GM23338 (cell line): ENCODE results near the gene CCDC157. TPM values are rescaled to one million over a fixed set of nuclear protein-coding genes. Genes with fewer than 3 reads are reported as not detected.

Experiments used
- ATAC-seq: fragments of 200-7000 bp; cut with Tn5 transposase; 3 replicates; pipeline ENCODE4 v1.9.1; 2020
- DNase-seq: peaks from one replicate; pipeline ENCODE4 v3.0.0-alpha.2; 2015; ENCODE audit warnings: low spot score
- H2AFZ ChIP-seq: fragments of 200-600 bp; sonication (generic); 2 replicates; pipeline ENCODE4 v1.8.0; 2016; ENCODE audit warnings: antibody characterized with exemption, mild to moderate bottlenecking, moderate library complexity
- H3F3A ChIP-seq: fragments of 200-600 bp; sonication (generic); replicated peaks from 2 replicates; pipeline ENCODE4 v1.8.0; 2017; ENCODE audit warnings: antibody characterized with exemption, mixed run types, low read depth
- H3K27ac ChIP-seq: fragments of 200-600 bp; sonication (generic); 2 replicates; pipeline ENCODE4 v1.6.1; 2016; ENCODE audit warnings: low read depth
- H3K27me3 ChIP-seq: fragments of 200-600 bp; sonication (generic); 2 replicates; pipeline ENCODE4 v1.8.0; 2016; ENCODE audit warnings: mild to moderate bottlenecking, mixed run types, moderate library complexity; ENCODE audit not compliant: insufficient read depth
- H3K36me3 ChIP-seq: fragments of 200-600 bp; sonication (generic); 2 replicates; pipeline ENCODE4 v1.8.0; 2016; ENCODE audit warnings: mild to moderate bottlenecking; ENCODE audit not compliant: insufficient read depth
- H3K4me1 ChIP-seq: fragments of 200-600 bp; sonication (generic); 2 replicates; pipeline ENCODE4 v1.8.0; 2016; ENCODE audit warnings: mild to moderate bottlenecking, moderate library complexity; ENCODE audit not compliant: insufficient read depth
- H3K4me2 ChIP-seq: fragments of 200-600 bp; sonication (generic); 2 replicates; pipeline ENCODE4 v1.7.1; 2017; ENCODE audit warnings: mixed run types
- H3K4me3 ChIP-seq: fragments of 200-600 bp; sonication (generic); 2 replicates; pipeline ENCODE4 v1.6.1; 2016; ENCODE audit warnings: mixed run types
- H3K79me2 ChIP-seq: fragments of 200-600 bp; sonication (generic); replicated peaks from 2 replicates; pipeline ENCODE4 v1.8.0; 2017; ENCODE audit warnings: mild to moderate bottlenecking; ENCODE audit not compliant: insufficient read depth
- H3K9me2 ChIP-seq: fragments of 200-600 bp; sonication (generic); 2 replicates; pipeline ENCODE4 v1.8.0; 2017; ENCODE audit not compliant: insufficient read depth
- H4K20me1 ChIP-seq: fragments of 200-600 bp; sonication (generic); replicated peaks from 2 replicates; pipeline ENCODE4 v1.8.0; 2017; ENCODE audit warnings: mild to moderate bottlenecking; ENCODE audit not compliant: insufficient read depth
- H3K27ac Mint-ChIP-seq: 2 replicates; pipeline ENCODE4 v1.8.0; 2020; ENCODE audit warnings: inconsistent platforms, mild to moderate bottlenecking, moderate library complexity, mixed read lengths
- H3K27me3 Mint-ChIP-seq: 3 replicates; pipeline ENCODE4 v1.8.0; 2022; ENCODE audit warnings: low read depth, mild to moderate bottlenecking, moderate library complexity, mixed read lengths, inconsistent platforms; ENCODE audit not compliant: insufficient read depth, poor library complexity
- H3K36me3 Mint-ChIP-seq: 3 replicates; pipeline ENCODE4 v1.8.0; 2021; ENCODE audit warnings: low read depth, mild to moderate bottlenecking, inconsistent platforms, moderate library complexity, mixed read lengths
- H3K4me1 Mint-ChIP-seq: 3 replicates; pipeline ENCODE4 v1.8.0; 2020; ENCODE audit warnings: mild to moderate bottlenecking, inconsistent platforms, mixed read lengths
- H3K4me3 Mint-ChIP-seq: 3 replicates; pipeline ENCODE4 v1.8.0; 2021; ENCODE audit warnings: moderate library complexity, mild to moderate bottlenecking, inconsistent platforms, mixed read lengths
- H3K9me3 Mint-ChIP-seq: 3 replicates; pipeline ENCODE4 v1.8.0; 2020; ENCODE audit warnings: moderate library complexity, mild to moderate bottlenecking, inconsistent platforms, mixed read lengths
- CREB1 ChIP-seq: fragments of 250-450 bp; sonication (Bioruptor Pico); IDR thresholded peaks from 2 replicates; pipeline ENCODE4 v1.5.0; 2020; ENCODE audit warnings: low read depth, mild to moderate bottlenecking, moderate library complexity
- CTCF ChIP-seq, 2 experiments: fragments of 200-600 bp in 1 of 2; sonication (generic) in 1 of 2; conservative IDR thresholded peaks; 2 replicates each; pipeline versions ENCODE4 v1.5.1 to v1.6.1; 2016 to 2017; ENCODE audit warnings: antibody characterized with exemption in 2 of 2, low read depth in 2 of 2, mild to moderate bottlenecking in 2 of 2, moderate library complexity in 1 of 2
- EZH2 ChIP-seq: fragments of 200-600 bp; sonication (generic); IDR thresholded peaks from one replicate; pipeline ENCODE4 v1.8.0; 2017; ENCODE audit warnings: antibody characterized with exemption, mild to moderate bottlenecking, low read depth; ENCODE audit not compliant: unreplicated experiment
- EZH2phosphoT487 ChIP-seq: fragments of 200-600 bp; sonication (generic); IDR thresholded peaks from one replicate; pipeline ENCODE4 v1.8.1; 2018; ENCODE audit warnings: antibody characterized with exemption; ENCODE audit not compliant: unreplicated experiment
- JUNB ChIP-seq: IDR thresholded peaks from one replicate; pipeline ENCODE4 v1.6.1; 2016; ENCODE audit warnings: antibody characterized with exemption; ENCODE audit not compliant: unreplicated experiment
- NANOG ChIP-seq: IDR thresholded peaks from 2 replicates; pipeline ENCODE4 v1.6.1; 2016; ENCODE audit warnings: antibody characterized with exemption, borderline replicate concordance
- POLR2AphosphoS5 ChIP-seq: IDR thresholded peaks from 2 replicates; pipeline ENCODE4 v1.6.1; 2016; ENCODE audit warnings: antibody characterized with exemption, low read depth
- STAT1 ChIP-seq: IDR thresholded peaks from one replicate; pipeline ENCODE4 v1.6.1; 2016; ENCODE audit warnings: antibody characterized with exemption; ENCODE audit not compliant: unreplicated experiment
- ZNF114 ChIP-seq: fragments of 250-450 bp; sonication (Bioruptor Pico); IDR thresholded peaks from 2 replicates; pipeline ENCODE4 v1.5.0; 2020; ENCODE audit warnings: mild to moderate bottlenecking, moderate library complexity
- ZNF331 ChIP-seq: fragments of 250-450 bp; sonication (Bioruptor Pico); IDR thresholded peaks from 2 replicates; pipeline ENCODE4 v1.5.0; 2020; ENCODE audit warnings: low read depth, mild to moderate bottlenecking, moderate library complexity
- polyA plus RNA-seq: library from polyadenylated mRNA; unstranded; fragments of >200 nt; fragmentation: Nextera tagmentation; extraction: Ambion mirVana; gene quantifications from 2 replicates; pipeline ENCODE4 v1.2.1, GENCODE V29; 2016
- total RNA-seq: library from RNA; depleted of rRNA; stranded (reverse); fragments of >200 nt; shearing (Covaris generic); gene quantifications from 2 replicates; pipeline ENCODE4 v1.2.3, GENCODE V29; 2014
- TF ChIP-seq, protein P1 (sequence below): fragments of 250-450 bp; sonication (Bioruptor Pico); IDR thresholded peaks from 2 replicates; pipeline ENCODE4 v1.5.0; 2020; ENCODE audit warnings: mild to moderate bottlenecking, moderate library complexity
- TF ChIP-seq, protein P2 (sequence below): IDR thresholded peaks from 2 replicates; pipeline ENCODE4 v1.6.1; 2016; ENCODE audit warnings: antibody characterized with exemption
- TF ChIP-seq, protein P3 (sequence below): IDR thresholded peaks from one replicate; pipeline ENCODE4 v1.6.1; 2018; ENCODE audit warnings: antibody characterized with exemption; ENCODE audit not compliant: unreplicated experiment

Gene CCDC157
- total and polyA plus RNA-seq, 2 experiments from 2014 or later: 3.8 to 7.9 TPM

DNA sequence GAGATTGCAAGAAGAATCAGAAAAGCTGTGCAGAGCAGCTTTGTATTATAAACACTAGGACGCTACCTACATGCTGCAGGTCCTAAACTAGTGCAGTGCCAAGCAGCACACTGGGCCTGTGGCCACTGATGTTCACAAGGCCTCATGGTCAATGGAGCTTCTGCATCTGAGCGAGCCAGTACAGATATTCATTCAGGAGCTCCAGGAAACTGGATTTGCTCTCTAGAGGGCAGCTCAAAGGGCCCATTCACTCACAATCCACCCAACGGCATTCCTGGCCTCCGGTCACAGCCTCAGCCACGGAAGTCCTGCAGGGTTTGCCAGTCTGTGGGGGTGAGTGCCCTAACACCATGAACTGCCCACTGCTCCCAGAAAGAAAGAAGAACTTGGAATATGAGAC lies 24.3 kb upstream of the CCDC157 start:
- Mint-ChIP-seq H3K36me3 (peaks cover 67% of the 10 kb centered on the region), H3K27me3 (peaks cover under 1% of the 10 kb centered on the region), H3K4me1 (peaks cover 5% of the 10 kb centered on the region; the same call in 2 of the 3 replicates), H3K4me3 (no peak overlapping the region), H3K9me3 (no peaks in the 10 kb centered on the region), H3K27ac (no peak overlapping the region)
- peaks cover 29% of the 10 kb centered on the region for H3K36me3 ChIP-seq
- no peak for ATAC-seq
- H4K20me1 ChIP-seq: peaks cover 13% of the 10 kb centered on the region; the same call in 1 of the 2 replicates
- H3K4me2 ChIP-seq: no peak overlapping the region
- no peak for TF ChIP-seq ZNF114
- no peak for TF ChIP-seq CTCF (conservative IDR thresholded peaks at IDR 0.05; ENCODE audit: low read depth in 2 of 2)
- TF ChIP-seq POLR2AphosphoS5: no peak
- no peak for TF ChIP-seq CREB1 (CRISPR knock-in tag)
- TF ChIP-seq, protein P1, sequence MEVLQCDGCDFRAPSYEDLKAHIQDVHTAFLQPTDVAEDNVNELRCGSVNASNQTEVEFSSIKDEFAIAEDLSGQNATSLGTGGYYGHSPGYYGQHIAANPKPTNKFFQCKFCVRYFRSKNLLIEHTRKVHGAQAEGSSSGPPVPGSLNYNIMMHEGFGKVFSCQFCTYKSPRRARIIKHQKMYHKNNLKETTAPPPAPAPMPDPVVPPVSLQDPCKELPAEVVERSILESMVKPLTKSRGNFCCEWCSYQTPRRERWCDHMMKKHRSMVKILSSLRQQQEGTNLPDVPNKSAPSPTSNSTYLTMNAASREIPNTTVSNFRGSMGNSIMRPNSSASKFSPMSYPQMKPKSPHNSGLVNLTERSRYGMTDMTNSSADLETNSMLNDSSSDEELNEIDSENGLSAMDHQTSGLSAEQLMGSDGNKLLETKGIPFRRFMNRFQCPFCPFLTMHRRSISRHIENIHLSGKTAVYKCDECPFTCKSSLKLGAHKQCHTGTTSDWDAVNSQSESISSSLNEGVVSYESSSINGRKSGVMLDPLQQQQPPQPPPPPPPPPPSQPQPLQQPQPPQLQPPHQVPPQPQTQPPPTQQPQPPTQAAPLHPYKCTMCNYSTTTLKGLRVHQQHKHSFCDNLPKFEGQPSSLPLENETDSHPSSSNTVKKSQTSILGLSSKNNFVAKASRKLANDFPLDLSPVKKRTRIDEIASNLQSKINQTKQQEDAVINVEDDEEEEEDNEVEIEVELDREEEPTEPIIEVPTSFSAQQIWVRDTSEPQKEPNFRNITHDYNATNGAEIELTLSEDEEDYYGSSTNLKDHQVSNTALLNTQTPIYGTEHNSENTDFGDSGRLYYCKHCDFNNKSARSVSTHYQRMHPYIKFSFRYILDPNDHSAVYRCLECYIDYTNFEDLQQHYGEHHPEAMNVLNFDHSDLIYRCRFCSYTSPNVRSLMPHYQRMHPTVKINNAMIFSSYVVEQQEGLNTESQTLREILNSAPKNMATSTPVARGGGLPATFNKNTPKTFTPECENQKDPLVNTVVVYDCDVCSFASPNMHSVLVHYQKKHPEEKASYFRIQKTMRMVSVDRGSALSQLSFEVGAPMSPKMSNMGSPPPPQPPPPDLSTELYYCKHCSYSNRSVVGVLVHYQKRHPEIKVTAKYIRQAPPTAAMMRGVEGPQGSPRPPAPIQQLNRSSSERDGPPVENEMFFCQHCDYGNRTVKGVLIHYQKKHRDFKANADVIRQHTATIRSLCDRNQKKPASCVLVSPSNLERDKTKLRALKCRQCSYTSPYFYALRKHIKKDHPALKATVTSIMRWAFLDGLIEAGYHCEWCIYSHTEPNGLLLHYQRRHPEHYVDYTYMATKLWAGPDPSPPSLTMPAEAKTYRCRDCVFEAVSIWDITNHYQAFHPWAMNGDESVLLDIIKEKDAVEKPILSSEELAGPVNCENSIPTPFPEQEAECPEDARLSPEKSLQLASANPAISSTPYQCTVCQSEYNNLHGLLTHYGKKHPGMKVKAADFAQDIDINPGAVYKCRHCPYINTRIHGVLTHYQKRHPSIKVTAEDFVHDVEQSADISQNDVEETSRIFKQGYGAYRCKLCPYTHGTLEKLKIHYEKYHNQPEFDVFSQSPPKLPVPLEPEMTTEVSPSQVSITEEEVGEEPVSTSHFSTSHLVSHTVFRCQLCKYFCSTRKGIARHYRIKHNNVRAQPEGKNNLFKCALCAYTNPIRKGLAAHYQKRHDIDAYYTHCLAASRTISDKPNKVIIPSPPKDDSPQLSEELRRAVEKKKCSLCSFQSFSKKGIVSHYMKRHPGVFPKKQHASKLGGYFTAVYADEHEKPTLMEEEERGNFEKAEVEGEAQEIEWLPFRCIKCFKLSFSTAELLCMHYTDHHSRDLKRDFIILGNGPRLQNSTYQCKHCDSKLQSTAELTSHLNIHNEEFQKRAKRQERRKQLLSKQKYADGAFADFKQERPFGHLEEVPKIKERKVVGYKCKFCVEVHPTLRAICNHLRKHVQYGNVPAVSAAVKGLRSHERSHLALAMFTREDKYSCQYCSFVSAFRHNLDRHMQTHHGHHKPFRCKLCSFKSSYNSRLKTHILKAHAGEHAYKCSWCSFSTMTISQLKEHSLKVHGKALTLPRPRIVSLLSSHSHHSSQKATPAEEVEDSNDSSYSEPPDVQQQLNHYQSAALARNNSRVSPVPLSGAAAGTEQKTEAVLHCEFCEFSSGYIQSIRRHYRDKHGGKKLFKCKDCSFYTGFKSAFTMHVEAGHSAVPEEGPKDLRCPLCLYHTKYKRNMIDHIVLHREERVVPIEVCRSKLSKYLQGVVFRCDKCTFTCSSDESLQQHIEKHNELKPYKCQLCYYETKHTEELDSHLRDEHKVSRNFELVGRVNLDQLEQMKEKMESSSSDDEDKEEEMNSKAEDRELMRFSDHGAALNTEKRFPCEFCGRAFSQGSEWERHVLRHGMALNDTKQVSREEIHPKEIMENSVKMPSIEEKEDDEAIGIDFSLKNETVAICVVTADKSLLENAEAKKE (CRISPR knock-in tag): no peak
- no peak for TF ChIP-seq STAT1
- TF ChIP-seq EZH2phosphoT487: no peak
- TF ChIP-seq NANOG: no peak
- TF ChIP-seq, protein P2, sequence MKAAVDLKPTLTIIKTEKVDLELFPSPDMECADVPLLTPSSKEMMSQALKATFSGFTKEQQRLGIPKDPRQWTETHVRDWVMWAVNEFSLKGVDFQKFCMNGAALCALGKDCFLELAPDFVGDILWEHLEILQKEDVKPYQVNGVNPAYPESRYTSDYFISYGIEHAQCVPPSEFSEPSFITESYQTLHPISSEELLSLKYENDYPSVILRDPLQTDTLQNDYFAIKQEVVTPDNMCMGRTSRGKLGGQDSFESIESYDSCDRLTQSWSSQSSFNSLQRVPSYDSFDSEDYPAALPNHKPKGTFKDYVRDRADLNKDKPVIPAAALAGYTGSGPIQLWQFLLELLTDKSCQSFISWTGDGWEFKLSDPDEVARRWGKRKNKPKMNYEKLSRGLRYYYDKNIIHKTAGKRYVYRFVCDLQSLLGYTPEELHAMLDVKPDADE: no peak
- no peak for TF ChIP-seq EZH2
- TF ChIP-seq JUNB: no peak
- no peak for TF ChIP-seq ZNF331
- TF ChIP-seq, protein P3, sequence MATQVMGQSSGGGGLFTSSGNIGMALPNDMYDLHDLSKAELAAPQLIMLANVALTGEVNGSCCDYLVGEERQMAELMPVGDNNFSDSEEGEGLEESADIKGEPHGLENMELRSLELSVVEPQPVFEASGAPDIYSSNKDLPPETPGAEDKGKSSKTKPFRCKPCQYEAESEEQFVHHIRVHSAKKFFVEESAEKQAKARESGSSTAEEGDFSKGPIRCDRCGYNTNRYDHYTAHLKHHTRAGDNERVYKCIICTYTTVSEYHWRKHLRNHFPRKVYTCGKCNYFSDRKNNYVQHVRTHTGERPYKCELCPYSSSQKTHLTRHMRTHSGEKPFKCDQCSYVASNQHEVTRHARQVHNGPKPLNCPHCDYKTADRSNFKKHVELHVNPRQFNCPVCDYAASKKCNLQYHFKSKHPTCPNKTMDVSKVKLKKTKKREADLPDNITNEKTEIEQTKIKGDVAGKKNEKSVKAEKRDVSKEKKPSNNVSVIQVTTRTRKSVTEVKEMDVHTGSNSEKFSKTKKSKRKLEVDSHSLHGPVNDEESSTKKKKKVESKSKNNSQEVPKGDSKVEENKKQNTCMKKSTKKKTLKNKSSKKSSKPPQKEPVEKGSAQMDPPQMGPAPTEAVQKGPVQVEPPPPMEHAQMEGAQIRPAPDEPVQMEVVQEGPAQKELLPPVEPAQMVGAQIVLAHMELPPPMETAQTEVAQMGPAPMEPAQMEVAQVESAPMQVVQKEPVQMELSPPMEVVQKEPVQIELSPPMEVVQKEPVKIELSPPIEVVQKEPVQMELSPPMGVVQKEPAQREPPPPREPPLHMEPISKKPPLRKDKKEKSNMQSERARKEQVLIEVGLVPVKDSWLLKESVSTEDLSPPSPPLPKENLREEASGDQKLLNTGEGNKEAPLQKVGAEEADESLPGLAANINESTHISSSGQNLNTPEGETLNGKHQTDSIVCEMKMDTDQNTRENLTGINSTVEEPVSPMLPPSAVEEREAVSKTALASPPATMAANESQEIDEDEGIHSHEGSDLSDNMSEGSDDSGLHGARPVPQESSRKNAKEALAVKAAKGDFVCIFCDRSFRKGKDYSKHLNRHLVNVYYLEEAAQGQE: no peak
- peaks cover 5% of the 10 kb centered on the region; the same call in 1 of the 2 replicates for H3F3A ChIP-seq
- no peak overlapping the region for H3K27ac ChIP-seq
- no peaks in the 10 kb centered on the region for H3K27me3 ChIP-seq
- H2AFZ ChIP-seq: no peak overlapping the region
- no peak overlapping the region for H3K4me3 ChIP-seq
- no peaks in the 10 kb centered on the region for H3K79me2 ChIP-seq
- H3K4me1 ChIP-seq: peaks cover 1% of the 10 kb centered on the region
- no peak for DNase-seq
- H3K9me2 ChIP-seq: no peaks in the 10 kb centered on the region
